ENCODE data around the gene DHCR24. TPM values are rescaled to one million over a fixed set of nuclear protein-coding genes. Genes with fewer than 3 reads are reported as not detected.

The DHCR24 gene
- total RNA-seq, 6 experiments from 2014 or later, result 39.3 to 88.4 (median 74.8) TPM

DNA sequence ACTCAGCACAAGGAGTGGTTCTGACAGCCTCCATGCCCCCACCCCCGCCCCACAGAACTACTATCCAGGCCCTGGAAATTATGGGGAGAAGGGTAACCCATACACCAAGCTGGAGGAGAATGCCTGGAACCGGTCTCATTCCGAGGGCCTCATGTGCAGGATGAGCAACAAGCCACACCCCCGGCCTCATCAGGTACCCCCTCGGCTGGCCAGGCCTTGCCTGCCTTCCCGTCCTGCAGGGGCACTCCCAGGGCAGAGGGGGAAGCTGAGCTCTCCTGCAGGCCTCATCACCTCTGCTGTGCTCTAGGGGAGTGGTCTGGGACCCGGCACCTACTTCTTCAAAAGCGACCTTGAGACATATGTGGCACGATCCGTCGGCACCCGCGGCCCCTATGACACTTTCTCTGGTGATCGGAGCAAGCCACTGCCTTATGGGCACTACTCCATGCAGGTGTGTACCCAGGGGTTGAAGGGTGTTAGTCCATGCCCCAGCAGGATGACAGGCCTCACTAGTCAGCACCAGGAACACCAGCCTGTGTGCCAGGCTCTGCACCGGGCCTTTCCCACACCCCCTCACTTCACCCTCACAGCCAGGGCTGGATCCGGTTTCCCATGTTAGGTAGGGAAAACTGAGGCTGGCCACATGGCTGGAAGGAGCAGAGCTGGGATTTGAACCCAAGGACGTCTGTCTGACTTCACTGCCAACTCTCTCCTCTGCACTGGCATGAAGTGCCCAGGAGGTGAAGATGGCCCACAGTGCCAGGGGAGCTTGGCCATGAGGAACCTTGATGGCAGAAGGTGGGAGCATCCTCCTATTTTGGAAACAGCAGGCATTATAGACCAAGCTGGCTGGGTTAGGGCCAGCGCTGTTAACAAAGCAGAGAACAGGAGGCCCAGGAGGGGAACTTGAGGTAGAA lies 75.0 kb downstream of the DHCR24 start:
- DNase-seq, result no peak
- no peak overlapping the region for H3K4me3 Mint-ChIP-seq

DNA sequence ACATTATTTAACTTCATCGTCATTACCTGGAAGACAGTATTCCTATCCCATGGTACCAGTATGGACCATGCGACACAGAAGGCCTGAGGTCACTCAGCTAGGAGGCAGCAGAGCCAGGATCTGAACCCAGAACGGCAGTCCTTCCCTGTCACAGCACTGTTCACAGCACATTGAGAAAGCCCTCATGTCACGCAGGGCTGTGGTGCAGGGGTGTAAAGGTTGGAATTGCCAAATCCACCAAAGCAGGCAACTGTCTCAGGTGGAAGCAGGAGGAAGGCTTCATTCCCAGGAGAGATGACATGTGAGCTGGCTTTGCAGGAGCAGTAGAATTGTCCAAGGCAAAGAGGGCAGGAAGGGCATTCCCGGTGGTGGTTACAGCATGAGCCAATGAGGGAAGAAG lies 75.9 kb downstream of the DHCR24 start:
- no peak for DNase-seq
- H3K4me3 Mint-ChIP-seq, result no peak overlapping the region
- H3K27me3 Mint-ChIP-seq (ENCODE audit: insufficient read depth), result peaks cover 7% of the 10 kb centered on the region
- H3K36me3 Mint-ChIP-seq (ENCODE audit: low read depth), result no peaks in the 10 kb centered on the region
- no peaks in the 10 kb centered on the region for H3K9me3 Mint-ChIP-seq
- H3K27ac Mint-ChIP-seq, result no peak overlapping the region
- peaks cover 21% of the 10 kb centered on the region for H3K4me1 Mint-ChIP-seq (ENCODE audit: low read depth)
- TF ChIP-seq, protein P1, sequence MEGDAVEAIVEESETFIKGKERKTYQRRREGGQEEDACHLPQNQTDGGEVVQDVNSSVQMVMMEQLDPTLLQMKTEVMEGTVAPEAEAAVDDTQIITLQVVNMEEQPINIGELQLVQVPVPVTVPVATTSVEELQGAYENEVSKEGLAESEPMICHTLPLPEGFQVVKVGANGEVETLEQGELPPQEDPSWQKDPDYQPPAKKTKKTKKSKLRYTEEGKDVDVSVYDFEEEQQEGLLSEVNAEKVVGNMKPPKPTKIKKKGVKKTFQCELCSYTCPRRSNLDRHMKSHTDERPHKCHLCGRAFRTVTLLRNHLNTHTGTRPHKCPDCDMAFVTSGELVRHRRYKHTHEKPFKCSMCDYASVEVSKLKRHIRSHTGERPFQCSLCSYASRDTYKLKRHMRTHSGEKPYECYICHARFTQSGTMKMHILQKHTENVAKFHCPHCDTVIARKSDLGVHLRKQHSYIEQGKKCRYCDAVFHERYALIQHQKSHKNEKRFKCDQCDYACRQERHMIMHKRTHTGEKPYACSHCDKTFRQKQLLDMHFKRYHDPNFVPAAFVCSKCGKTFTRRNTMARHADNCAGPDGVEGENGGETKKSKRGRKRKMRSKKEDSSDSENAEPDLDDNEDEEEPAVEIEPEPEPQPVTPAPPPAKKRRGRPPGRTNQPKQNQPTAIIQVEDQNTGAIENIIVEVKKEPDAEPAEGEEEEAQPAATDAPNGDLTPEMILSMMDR (IDR thresholded peaks at IDR 0.05), result no peak

More for the DNA sequence above, 75.0 kb downstream of the DHCR24 start:
- Mint-ChIP-seq H3K4me1 (ENCODE audit: low read depth) (peaks cover 20% of the 10 kb centered on the region), H3K27ac (no peak overlapping the region), H3K36me3 (ENCODE audit: low read depth) (no peaks in the 10 kb centered on the region), H3K27me3 (ENCODE audit: insufficient read depth) (peaks cover 15% of the 10 kb centered on the region), H3K9me3 (no peaks in the 10 kb centered on the region)
- TF ChIP-seq, protein P1 (IDR thresholded peaks at IDR 0.05), result no peak

DNA sequence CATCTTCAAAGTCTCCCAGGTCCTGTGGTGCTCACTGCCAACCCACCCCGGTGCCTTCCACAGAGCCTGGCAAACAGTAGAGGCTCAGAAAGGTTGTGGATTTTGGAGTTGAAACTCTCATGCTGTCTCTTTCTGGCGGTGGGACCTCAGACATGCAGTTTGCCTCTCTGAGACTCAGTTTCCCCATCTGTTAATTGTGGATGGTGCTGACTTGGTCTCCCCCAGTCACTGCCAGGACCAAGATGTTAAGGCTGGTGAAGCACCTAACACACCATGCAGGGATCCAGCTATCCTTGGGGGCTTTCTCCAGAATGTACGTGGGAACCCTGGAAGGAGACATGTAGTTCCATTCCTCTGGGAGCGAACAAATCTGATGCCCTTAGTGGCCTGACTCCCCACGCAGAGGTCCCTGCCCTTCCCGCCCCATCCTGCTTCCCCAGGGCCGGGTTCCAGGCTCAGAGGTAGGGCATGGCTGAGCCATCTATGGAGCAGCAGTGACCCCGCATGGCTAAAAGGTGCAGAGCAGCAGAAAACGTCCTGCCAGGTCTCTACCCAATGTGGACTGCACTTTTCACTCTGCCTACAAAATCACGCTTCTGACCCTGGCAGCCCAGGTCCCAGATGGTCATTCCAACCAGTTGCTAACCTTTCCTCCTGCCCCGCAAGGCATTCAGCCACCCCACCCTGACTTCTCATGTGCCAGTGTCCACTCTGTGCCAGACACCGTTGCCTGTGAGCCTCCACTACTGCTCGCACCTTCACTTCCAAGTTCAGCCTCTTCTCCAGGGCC lies 76.6 kb downstream of the DHCR24 start:
- H3K9me3 Mint-ChIP-seq, result no peaks in the 10 kb centered on the region
- H3K4me3 Mint-ChIP-seq, result no peak overlapping the region
- peaks cover 6% of the 10 kb centered on the region for H3K27me3 Mint-ChIP-seq (ENCODE audit: insufficient read depth)
- H3K27ac Mint-ChIP-seq, result no peak overlapping the region
- DNase-seq, result peak; percentile 46
- peaks cover 24% of the 10 kb centered on the region for H3K4me1 Mint-ChIP-seq (ENCODE audit: low read depth)
- TF ChIP-seq, protein P1 (IDR thresholded peaks at IDR 0.05), result peak; percentile 84
- no peaks in the 10 kb centered on the region for H3K36me3 Mint-ChIP-seq (ENCODE audit: low read depth)

DNA sequence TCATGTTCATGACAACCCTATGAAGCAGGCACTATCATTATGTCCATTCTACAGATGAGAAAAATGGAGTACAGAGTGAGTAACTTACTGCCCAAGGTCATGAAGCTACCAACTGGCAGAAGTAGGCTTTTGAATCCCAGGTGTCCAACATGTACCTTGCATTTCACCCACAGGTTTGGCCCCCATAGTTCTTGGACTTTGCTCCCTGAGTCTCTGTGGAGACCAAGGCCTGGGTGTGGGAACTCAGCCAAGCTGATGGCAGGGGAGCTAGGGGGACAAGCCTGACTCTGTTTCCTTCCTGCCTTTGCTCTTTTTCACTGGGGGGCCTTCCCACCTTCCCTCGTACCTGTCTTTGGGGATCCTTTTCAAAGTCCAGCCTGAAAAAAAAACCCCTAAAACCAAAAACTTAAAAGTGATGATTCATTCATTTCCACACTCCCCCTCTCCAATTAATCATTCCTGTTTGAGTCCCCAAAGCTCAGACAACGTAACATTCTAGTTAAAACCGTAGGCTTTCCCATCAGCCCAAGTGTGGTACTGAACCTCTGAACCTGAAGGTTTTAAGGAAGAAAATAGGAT lies 77.4 kb downstream of the DHCR24 start:
- Mint-ChIP-seq H3K4me1 (ENCODE audit: low read depth) (peaks cover 32% of the 10 kb centered on the region), H3K27me3 (ENCODE audit: insufficient read depth) (peaks cover 4% of the 10 kb centered on the region), H3K36me3 (ENCODE audit: low read depth) (no peaks in the 10 kb centered on the region), H3K4me3 (no peak overlapping the region), H3K27ac (no peak overlapping the region), H3K9me3 (no peaks in the 10 kb centered on the region)
- no peak for DNase-seq
- TF ChIP-seq, protein P1 (IDR thresholded peaks at IDR 0.05), result no peak

DNA sequence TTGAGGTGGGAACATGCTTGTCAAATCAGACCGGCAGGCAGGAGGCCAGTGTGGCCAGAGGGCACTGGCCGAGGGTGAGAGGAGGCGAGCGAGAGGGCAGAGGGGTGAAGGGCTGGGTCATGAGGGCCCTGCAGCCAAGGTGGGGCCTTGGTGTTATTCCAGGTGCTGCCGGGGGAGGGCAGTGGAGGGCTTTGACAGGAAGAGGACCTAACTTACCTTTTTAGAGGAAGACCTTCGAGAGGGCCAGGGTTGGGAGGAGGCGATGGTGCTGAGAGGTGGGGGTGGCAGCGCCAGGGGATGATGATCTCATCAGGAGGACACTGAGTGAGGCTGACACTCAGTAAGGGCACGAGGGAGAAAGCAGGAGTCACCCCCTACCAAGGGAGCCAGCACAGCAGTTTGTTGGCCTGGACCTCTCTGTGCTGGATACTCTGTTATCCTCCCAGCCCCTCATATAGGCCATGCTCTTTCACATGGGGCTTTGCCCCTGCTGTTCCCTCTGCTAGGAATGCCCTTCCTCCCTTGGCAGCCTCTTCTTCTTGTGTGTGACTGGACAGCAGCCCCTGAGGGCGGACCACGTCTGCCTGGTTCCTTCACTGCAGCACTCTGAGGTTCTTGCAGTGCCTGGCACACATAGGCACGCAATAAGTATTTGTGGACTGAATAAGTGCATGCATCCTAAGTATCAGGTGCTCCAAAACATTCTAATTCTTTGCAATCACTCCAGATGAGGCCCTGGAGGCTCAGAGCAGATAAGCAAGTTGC lies 78.4 kb downstream of the DHCR24 start:
- DNase-seq, result no peak
- Mint-ChIP-seq H3K36me3 (ENCODE audit: low read depth) (no peaks in the 10 kb centered on the region), H3K9me3 (no peaks in the 10 kb centered on the region), H3K4me1 (ENCODE audit: low read depth) (peaks cover 42% of the 10 kb centered on the region), H3K27me3 (ENCODE audit: insufficient read depth) (peaks cover 5% of the 10 kb centered on the region), H3K27ac (no peak overlapping the region), H3K4me3 (no peak overlapping the region)
- TF ChIP-seq, protein P1 (IDR thresholded peaks at IDR 0.05), result peak; percentile 47; the same call in 1 of the 2 replicates
